Measurements from ENCODE around the gene SMNDC1. TPM values are rescaled to one million over a fixed set of nuclear protein-coding genes. Genes with fewer than 3 reads are reported as not detected.
"Not testable (repeated sequence)": the region's sequence is repeated elsewhere in the genome, so short reads cannot be mapped to it uniquely, and the experiment has no call there.

Gene SMNDC1
- total RNA-seq, 1 donor from 2014 or later = 46.7 TPM

- Mint-ChIP-seq H3K4me1 (ENCODE audit: low read depth, unreplicated experiment) (peaks cover 14% of the 10 kb centered on the region), H3K27ac (ENCODE audit: unreplicated experiment) (no peak overlapping the region), H3K27me3 (ENCODE audit: low read depth, unreplicated experiment) (no peaks in the 10 kb centered on the region), H3K36me3 (ENCODE audit: low read depth, unreplicated experiment) (no peaks in the 10 kb centered on the region), H3K9me3 (ENCODE audit: unreplicated experiment) (no peaks in the 10 kb centered on the region), H3K4me3 (ENCODE audit: unreplicated experiment) (no peak overlapping the region)
- Histone ChIP-seq H3K27ac (ENCODE audit: low read depth, low read length) (no peak overlapping the region), H2AFZ (ENCODE audit: low read depth, low read length) (no peak overlapping the region), H3K9me3 (ENCODE audit: insufficient read depth, low read depth, low read length) (no peaks in the 10 kb centered on the region), H3K79me2 (ENCODE audit: insufficient read depth, low read length) (no peaks in the 10 kb centered on the region), H3K4me2 (ENCODE audit: low read length) (no peak overlapping the region), H4K20me1 (ENCODE audit: insufficient read depth, low read length) (no peaks in the 10 kb centered on the region), H3K27me3 (ENCODE audit: insufficient read depth, low read length) (no peaks in the 10 kb centered on the region), H3K9ac (ENCODE audit: low read length) (no peak overlapping the region), H3K4me1 (ENCODE audit: insufficient read depth, low read length) (no peaks in the 10 kb centered on the region), H3K4me3 (ENCODE audit: insufficient read depth, low read depth, low read length) (no peak overlapping the region), H3K36me3 (ENCODE audit: insufficient read depth, low read length) (no peaks in the 10 kb centered on the region)
- FAIRE-seq (no peak), DNase-seq (ENCODE audit: low read depth) (peak; percentile 72)
- TF ChIP-seq EZH2 (IDR thresholded peaks at IDR 0.05; ENCODE audit: insufficient read depth, low read length) (no peak), CTCF (IDR thresholded peaks at IDR 0.05; ENCODE audit: insufficient read depth, low read depth, low read length) (no peak)
Observed at GRCh38 chr10:110273474-110273873, 31.2 kb downstream of the SMNDC1 start.

- H3K9me3 Mint-ChIP-seq (ENCODE audit: unreplicated experiment); H3K9ac ChIP-seq (ENCODE audit: low read length); H3K4me3 ChIP-seq (ENCODE audit: insufficient read depth, low read depth, low read length); H3K4me2 ChIP-seq (ENCODE audit: low read length); H3K36me3 Mint-ChIP-seq (ENCODE audit: low read depth, unreplicated experiment); H3K4me3 Mint-ChIP-seq (ENCODE audit: unreplicated experiment); H3K27ac ChIP-seq (ENCODE audit: low read depth, low read length); H3K9me3 ChIP-seq (ENCODE audit: insufficient read depth, low read depth, low read length); H4K20me1 ChIP-seq (ENCODE audit: insufficient read depth, low read length); FAIRE-seq; H3K4me1 ChIP-seq (ENCODE audit: insufficient read depth, low read length); H3K27me3 ChIP-seq (ENCODE audit: insufficient read depth, low read length); H2AFZ ChIP-seq (ENCODE audit: low read depth, low read length); H3K27me3 Mint-ChIP-seq (ENCODE audit: low read depth, unreplicated experiment); H3K27ac Mint-ChIP-seq (ENCODE audit: unreplicated experiment); H3K36me3 ChIP-seq (ENCODE audit: insufficient read depth, low read length); H3K79me2 ChIP-seq (ENCODE audit: insufficient read depth, low read length); DNase-seq (ENCODE audit: low read depth): not testable (repeated sequence)
- peaks cover 14% of the 10 kb centered on the region for H3K4me1 Mint-ChIP-seq (ENCODE audit: low read depth, unreplicated experiment)
Observed at GRCh38 chr10:110272995-110273394, 31.7 kb downstream of the SMNDC1 start.

GRCh38 chr10:110269374-110270318 lies 35.1 kb downstream of the SMNDC1 start:
- Histone ChIP-seq H3K4me1 (ENCODE audit: insufficient read depth, low read length) (no peaks in the 10 kb centered on the region), H3K27me3 (ENCODE audit: insufficient read depth, low read length) (no peaks in the 10 kb centered on the region), H2AFZ (ENCODE audit: low read depth, low read length) (no peak overlapping the region), H3K27ac (ENCODE audit: low read depth, low read length) (no peak overlapping the region), H3K4me3 (ENCODE audit: insufficient read depth, low read depth, low read length) (no peak overlapping the region), H3K9ac (ENCODE audit: low read length) (no peak overlapping the region), H3K9me3 (ENCODE audit: insufficient read depth, low read depth, low read length) (no peaks in the 10 kb centered on the region), H4K20me1 (ENCODE audit: insufficient read depth, low read length) (no peaks in the 10 kb centered on the region), H3K36me3 (ENCODE audit: insufficient read depth, low read length) (no peaks in the 10 kb centered on the region), H3K79me2 (ENCODE audit: insufficient read depth, low read length) (no peaks in the 10 kb centered on the region), H3K4me2 (ENCODE audit: low read length) (peak overlapping the region; percentile 30)
- peak overlapping the region; percentile 3 for H3K4me3 Mint-ChIP-seq (ENCODE audit: unreplicated experiment)
- no peaks in the 10 kb centered on the region for H3K36me3 Mint-ChIP-seq (ENCODE audit: low read depth, unreplicated experiment)
- H3K9me3 Mint-ChIP-seq (ENCODE audit: unreplicated experiment) = no peaks in the 10 kb centered on the region
- H3K27me3 Mint-ChIP-seq (ENCODE audit: low read depth, unreplicated experiment) = no peaks in the 10 kb centered on the region
- FAIRE-seq (no peak), DNase-seq (ENCODE audit: low read depth) (peak; percentile 18)
- H3K4me1 Mint-ChIP-seq (ENCODE audit: low read depth, unreplicated experiment) = peaks cover 14% of the 10 kb centered on the region
- TF ChIP-seq EZH2 (IDR thresholded peaks at IDR 0.05; ENCODE audit: insufficient read depth, low read length) = no peak
- TF ChIP-seq CTCF (IDR thresholded peaks at IDR 0.05; ENCODE audit: insufficient read depth, low read depth, low read length) = no peak
- no peak overlapping the region for H3K27ac Mint-ChIP-seq (ENCODE audit: unreplicated experiment)
